A673 (cell line): ENCODE measurements around the gene CYP2F1.

Source experiments
- CTCF ChIP-seq: fragments of 300-800, 200-600 bp; sonication (generic); conservative IDR thresholded peaks from 2 replicates; pipeline ENCODE4 v1.5.1; 2017; ENCODE audit warnings: low read depth, mild to moderate bottlenecking, antibody characterized with exemption, low read length, moderate library complexity, mixed read lengths
- EZH2 ChIP-seq: fragments of 200-600 bp; sonication (generic); IDR thresholded peaks from 2 replicates; pipeline ENCODE4 v1.6.1; 2017; ENCODE audit warnings: borderline replicate concordance, low read depth, mild to moderate bottlenecking, mixed read lengths, antibody characterized with exemption, low read length; ENCODE audit not compliant: poor library complexity, severe bottlenecking

- TF ChIP-seq CTCF = no peak
- no peak for TF ChIP-seq EZH2
Measured at GRCh38 chr19:41064974-41065569, 49.2 kb upstream of the CYP2F1 start.
